ENCODE measurements around the gene ZNF407.

The ZNF407 gene

GRCh38 chr18:74633652-74634352, 36.1 kb downstream of the ZNF407 start:
- POLR2A ChIA-PET, result no interaction called here
- Histone ChIP-seq H3K36me3 (ENCODE audit: control insufficient read depth in 4 of 4, insufficient read depth in 4 of 4, low read length in 3 of 4) (peaks cover 0 to 10% (median 3%) of the 10 kb centered on the region in 4 experiments), H3K27ac (ENCODE audit: insufficient read depth in 1 of 2, low read depth in 1 of 2, low read length in 2 of 2, poor library complexity in 1 of 2, severe bottlenecking in 2 of 2) (no peak overlapping the region), H3K4me3 (ENCODE audit: control insufficient read depth in 1 of 7, extremely low read depth in 1 of 7, insufficient read depth in 4 of 7, low read depth in 2 of 7, low read length in 6 of 7) (no peak overlapping the region), H3K9me3 (ENCODE audit: control extremely low read depth in 1 of 5, control insufficient read depth in 4 of 5, insufficient read depth in 2 of 5, low read depth in 1 of 5, low read length in 4 of 5) (no peaks in the 10 kb centered on the region), H3K27me3 (replicated peaks in 2 of 5; ENCODE audit: control insufficient read depth in 4 of 5, insufficient read depth in 5 of 5, low read length in 4 of 5) (no peaks in the 10 kb centered on the region), H3K4me1 (ENCODE audit: control extremely low read depth in 1 of 4, control insufficient read depth in 4 of 4, insufficient read depth in 4 of 4, low read length in 3 of 4) (peaks cover 17 to 39% (median 24%) of the 10 kb centered on the region in 4 experiments)
- DNase-seq, result peak; percentile 39 to 78 (median 72)
- WGBS (ENCODE audit: insufficient coverage), result 82% methylated on average over 13 of the region's 13 CpGs
- CTCF ChIA-PET, result interaction anchor here (1.0 to 1.9 kb wide), 2 partner anchors 10 to 16 kb away, joined by 3 to 5 read pairs; no protein-coding TSS in a partner anchor

- Histone ChIP-seq H3K4me3 (ENCODE audit: control insufficient read depth in 1 of 7, extremely low read depth in 1 of 7, insufficient read depth in 4 of 7, low read depth in 2 of 7, low read length in 6 of 7) (no peak overlapping the region), H3K36me3 (ENCODE audit: control insufficient read depth in 4 of 4, insufficient read depth in 4 of 4, low read length in 3 of 4) (peaks cover 0 to 10% (median 3%) of the 10 kb centered on the region in 4 experiments), H3K27me3 (replicated peaks in 2 of 5; ENCODE audit: control insufficient read depth in 4 of 5, insufficient read depth in 5 of 5, low read length in 4 of 5) (no peaks in the 10 kb centered on the region), H3K9me3 (ENCODE audit: control extremely low read depth in 1 of 5, control insufficient read depth in 4 of 5, insufficient read depth in 2 of 5, low read depth in 1 of 5, low read length in 4 of 5) (no peaks in the 10 kb centered on the region), H3K4me1 (ENCODE audit: control extremely low read depth in 1 of 4, control insufficient read depth in 4 of 4, insufficient read depth in 4 of 4, low read length in 3 of 4) (peaks cover 17 to 39% (median 24%) of the 10 kb centered on the region in 4 experiments), H3K27ac (ENCODE audit: insufficient read depth in 1 of 2, low read depth in 1 of 2, low read length in 2 of 2, poor library complexity in 1 of 2, severe bottlenecking in 2 of 2) (no peak overlapping the region)
- DNase-seq, result no peak
- 99% methylated on average over 14 of the region's 15 CpGs for WGBS (ENCODE audit: insufficient coverage)
- POLR2A ChIA-PET, result no interaction called here
- CTCF ChIA-PET, result no interaction called here
Observed at GRCh38 chr18:74635224-74635975, 37.7 kb downstream of the ZNF407 start.

- CTCF ChIA-PET, result interaction anchor here (0.8 kb wide), 1 partner anchor 9 kb away, joined by 3 read pairs; no protein-coding TSS in a partner anchor
- Histone ChIP-seq H3K36me3 (ENCODE audit: control insufficient read depth in 4 of 4, insufficient read depth in 4 of 4, low read length in 3 of 4) (peaks cover 0 to 12% (median 3%) of the 10 kb centered on the region in 4 experiments), H3K4me1 (ENCODE audit: control extremely low read depth in 1 of 4, control insufficient read depth in 4 of 4, insufficient read depth in 4 of 4, low read length in 3 of 4) (peaks cover 5 to 25% (median 11%) of the 10 kb centered on the region in 4 experiments), H3K9me3 (ENCODE audit: control extremely low read depth in 1 of 5, control insufficient read depth in 4 of 5, insufficient read depth in 2 of 5, low read depth in 1 of 5, low read length in 4 of 5) (no peaks in the 10 kb centered on the region), H3K27ac (ENCODE audit: insufficient read depth in 1 of 2, low read depth in 1 of 2, low read length in 2 of 2, poor library complexity in 1 of 2, severe bottlenecking in 2 of 2) (no peak overlapping the region), H3K4me3 (ENCODE audit: control insufficient read depth in 1 of 7, extremely low read depth in 1 of 7, insufficient read depth in 4 of 7, low read depth in 2 of 7, low read length in 6 of 7) (no peak overlapping the region), H3K27me3 (replicated peaks in 2 of 5; ENCODE audit: control insufficient read depth in 4 of 5, insufficient read depth in 5 of 5, low read length in 4 of 5) (no peaks in the 10 kb centered on the region)
- WGBS (ENCODE audit: insufficient coverage), result no CpG with 5 or more reads among the region's 1 CpG
- POLR2A ChIA-PET, result no interaction called here
- no peak for DNase-seq
Observed at GRCh38 chr18:74637070-74637469, 39.4 kb downstream of the ZNF407 start.

- 90% methylated on average over 2 of the region's 3 CpGs for whole genome bisulfite sequencing (ENCODE audit: insufficient coverage)
- CTCF ChIA-PET, result no interaction called here
- no peak overlapping the region for H3K27ac ChIP-seq (ENCODE audit: insufficient read depth in 1 of 2, low read depth in 1 of 2, low read length in 2 of 2, poor library complexity in 1 of 2, severe bottlenecking in 2 of 2)
- peaks cover 0 to 18% (median 4%) of the 10 kb centered on the region in 4 experiments for H3K4me1 ChIP-seq (ENCODE audit: control extremely low read depth in 1 of 4, control insufficient read depth in 4 of 4, insufficient read depth in 4 of 4, low read length in 3 of 4)
- no peaks in the 10 kb centered on the region for H3K9me3 ChIP-seq (ENCODE audit: control extremely low read depth in 1 of 5, control insufficient read depth in 4 of 5, insufficient read depth in 2 of 5, low read depth in 1 of 5, low read length in 4 of 5)
- H3K36me3 ChIP-seq (ENCODE audit: control insufficient read depth in 4 of 4, insufficient read depth in 4 of 4, low read length in 3 of 4), result peaks cover 0 to 12% (median 3%) of the 10 kb centered on the region in 4 experiments
- no peaks in the 10 kb centered on the region for H3K27me3 ChIP-seq (replicated peaks in 2 of 5; ENCODE audit: control insufficient read depth in 4 of 5, insufficient read depth in 5 of 5, low read length in 4 of 5)
- H3K4me3 ChIP-seq (ENCODE audit: control insufficient read depth in 1 of 7, extremely low read depth in 1 of 7, insufficient read depth in 4 of 7, low read depth in 2 of 7, low read length in 6 of 7), result no peak overlapping the region
- POLR2A ChIA-PET, result no interaction called here
- no peak for DNase-seq
Observed at GRCh38 chr18:74638210-74638609, 40.5 kb downstream of the ZNF407 start.

- Histone ChIP-seq H3K9me3 (ENCODE audit: control extremely low read depth in 1 of 5, control insufficient read depth in 4 of 5, insufficient read depth in 2 of 5, low read depth in 1 of 5, low read length in 4 of 5) (no peaks in the 10 kb centered on the region), H3K27ac (ENCODE audit: insufficient read depth in 1 of 2, low read depth in 1 of 2, low read length in 2 of 2, poor library complexity in 1 of 2, severe bottlenecking in 2 of 2) (no peak overlapping the region), H3K4me3 (ENCODE audit: control insufficient read depth in 1 of 7, extremely low read depth in 1 of 7, insufficient read depth in 4 of 7, low read depth in 2 of 7, low read length in 6 of 7) (no peak overlapping the region), H3K27me3 (replicated peaks in 2 of 5; ENCODE audit: control insufficient read depth in 4 of 5, insufficient read depth in 5 of 5, low read length in 4 of 5) (no peaks in the 10 kb centered on the region), H3K4me1 (ENCODE audit: control extremely low read depth in 1 of 4, control insufficient read depth in 4 of 4, insufficient read depth in 4 of 4, low read length in 3 of 4) (no peaks in the 10 kb centered on the region), H3K36me3 (ENCODE audit: control insufficient read depth in 4 of 4, insufficient read depth in 4 of 4, low read length in 3 of 4) (peaks cover 0 to 2% (median 0%) of the 10 kb centered on the region in 4 experiments)
- CTCF ChIA-PET, result interaction anchor here (1.0 to 1.1 kb wide), 2 partner anchors 13 to 21 kb away, joined by 3 read pairs; no protein-coding TSS in a partner anchor
- POLR2A ChIA-PET, result interaction anchor here (0.6 kb wide), 1 partner anchor 645 kb away, joined by 6 read pairs; no protein-coding TSS in a partner anchor
- DNase-seq, result no peak
Observed at GRCh38 chr18:74644713-74645112, 47.0 kb downstream of the ZNF407 start.

GRCh38 chr18:74645679-74646078, 48.0 kb downstream of the ZNF407 start:
- peaks cover 0 to 2% (median 0%) of the 10 kb centered on the region in 4 experiments for H3K36me3 ChIP-seq (ENCODE audit: control insufficient read depth in 4 of 4, insufficient read depth in 4 of 4, low read length in 3 of 4)
- no peaks in the 10 kb centered on the region for H3K9me3 ChIP-seq (ENCODE audit: control extremely low read depth in 1 of 5, control insufficient read depth in 4 of 5, insufficient read depth in 2 of 5, low read depth in 1 of 5, low read length in 4 of 5)
- DNase-seq, result no peak
- POLR2A ChIA-PET, result no interaction called here
- H3K27ac ChIP-seq (ENCODE audit: insufficient read depth in 1 of 2, low read depth in 1 of 2, low read length in 2 of 2, poor library complexity in 1 of 2, severe bottlenecking in 2 of 2), result no peak overlapping the region
- CTCF ChIA-PET, result interaction anchor here (1.1 to 1.4 kb wide), 2 partner anchors 9 to 22 kb away, joined by 3 to 6 read pairs; no protein-coding TSS in a partner anchor
- no peaks in the 10 kb centered on the region for H3K4me1 ChIP-seq (ENCODE audit: control extremely low read depth in 1 of 4, control insufficient read depth in 4 of 4, insufficient read depth in 4 of 4, low read length in 3 of 4)
- no peaks in the 10 kb centered on the region for H3K27me3 ChIP-seq (replicated peaks in 2 of 5; ENCODE audit: control insufficient read depth in 4 of 5, insufficient read depth in 5 of 5, low read length in 4 of 5)
- 100% methylated on average over 1 of the region's 2 CpGs for WGBS (ENCODE audit: insufficient coverage)
- H3K4me3 ChIP-seq (ENCODE audit: control insufficient read depth in 1 of 7, extremely low read depth in 1 of 7, insufficient read depth in 4 of 7, low read depth in 2 of 7, low read length in 6 of 7), result no peak overlapping the region
